NCI-H1105 treated with DMSO at 0.1 percent for 48 hours (cell line): ENCODE results near the gene JADE1.

Experiments used
- DNase-seq: peaks from one replicate; lab custom pipeline; 2025; lab: John Stamatoyannopoulos, UW

The JADE1 gene

DNA sequence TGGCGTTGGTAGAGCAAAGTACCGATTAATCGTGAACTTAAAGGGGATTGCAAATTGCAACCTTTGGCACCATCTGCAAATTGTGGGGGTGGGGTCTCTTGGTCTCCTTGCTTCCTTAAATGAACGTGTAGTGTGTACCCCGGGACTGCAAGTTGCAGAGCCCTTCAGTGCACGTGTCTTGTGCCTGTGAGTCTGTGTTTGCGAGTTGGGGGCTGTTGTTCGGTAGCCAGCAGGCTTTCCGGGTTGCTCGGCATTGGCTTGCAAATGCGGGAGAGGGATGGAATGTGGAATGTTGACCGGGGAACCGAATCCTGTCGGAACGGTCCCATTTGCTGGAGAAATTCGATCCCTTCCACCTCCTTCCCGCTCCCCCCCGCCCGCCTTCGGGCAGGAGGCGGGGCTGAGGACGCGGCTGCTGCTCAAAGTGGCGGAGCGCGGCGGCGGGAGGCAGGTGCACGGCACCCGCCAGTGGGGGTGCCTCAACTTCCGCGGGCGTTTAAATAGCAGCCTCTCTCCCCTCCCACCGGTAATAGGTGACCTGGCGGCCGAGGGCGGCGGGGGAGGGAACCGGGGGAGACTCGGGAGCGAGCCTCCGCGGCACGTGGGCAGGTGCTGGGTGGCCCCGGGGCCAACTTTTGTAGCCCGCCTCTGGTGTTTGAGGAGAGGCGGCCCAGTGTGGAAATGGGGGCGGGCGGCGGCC is 1.5 kb downstream of the JADE1 start:
- peak; percentile 69 for DNase-seq

DNA sequence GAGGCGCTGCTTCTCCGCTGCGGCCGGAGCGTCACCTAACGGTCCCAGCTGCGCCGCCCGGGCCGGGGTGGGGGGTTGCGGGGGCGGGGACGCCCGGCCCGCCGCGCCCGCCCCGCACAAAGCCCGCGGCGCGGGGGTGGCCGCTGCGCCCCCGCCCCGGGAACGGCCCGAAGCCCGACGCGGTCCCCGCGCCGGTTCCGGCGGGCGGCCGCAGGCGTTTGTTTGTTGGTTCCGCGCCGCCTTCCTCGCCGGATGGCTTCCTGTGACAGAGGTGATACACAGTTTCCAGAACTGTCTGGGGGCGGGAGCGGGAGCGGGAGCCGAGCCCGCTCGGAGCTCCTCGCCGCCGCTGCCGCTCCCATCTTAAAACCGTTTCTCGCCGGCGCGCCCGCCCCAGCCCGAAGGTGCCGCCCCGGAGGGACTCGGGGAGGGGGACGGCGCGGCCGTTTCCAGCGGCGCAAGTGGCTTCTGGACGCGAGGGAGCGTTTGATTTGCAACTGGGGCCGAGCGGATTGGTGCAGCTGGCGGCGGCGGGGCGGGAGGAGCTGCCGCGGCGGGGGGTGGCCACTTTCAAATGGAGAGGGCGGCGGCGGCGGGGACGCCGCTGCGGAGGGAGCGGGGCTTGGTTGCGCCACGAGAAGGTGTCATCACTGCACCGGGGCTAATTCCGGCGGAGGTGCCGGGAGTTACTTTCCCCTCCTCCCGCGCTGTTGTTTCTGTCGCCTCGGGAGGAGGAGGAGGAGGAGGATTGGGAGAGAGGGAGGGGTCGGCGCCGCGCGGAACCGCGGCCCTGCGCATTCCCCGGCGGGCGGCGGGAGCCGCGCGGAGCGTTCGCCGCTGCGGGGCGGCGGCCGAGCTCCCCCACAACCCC is 2.3 kb downstream of the JADE1 start:
- peak; percentile 71 for DNase-seq

DNA sequence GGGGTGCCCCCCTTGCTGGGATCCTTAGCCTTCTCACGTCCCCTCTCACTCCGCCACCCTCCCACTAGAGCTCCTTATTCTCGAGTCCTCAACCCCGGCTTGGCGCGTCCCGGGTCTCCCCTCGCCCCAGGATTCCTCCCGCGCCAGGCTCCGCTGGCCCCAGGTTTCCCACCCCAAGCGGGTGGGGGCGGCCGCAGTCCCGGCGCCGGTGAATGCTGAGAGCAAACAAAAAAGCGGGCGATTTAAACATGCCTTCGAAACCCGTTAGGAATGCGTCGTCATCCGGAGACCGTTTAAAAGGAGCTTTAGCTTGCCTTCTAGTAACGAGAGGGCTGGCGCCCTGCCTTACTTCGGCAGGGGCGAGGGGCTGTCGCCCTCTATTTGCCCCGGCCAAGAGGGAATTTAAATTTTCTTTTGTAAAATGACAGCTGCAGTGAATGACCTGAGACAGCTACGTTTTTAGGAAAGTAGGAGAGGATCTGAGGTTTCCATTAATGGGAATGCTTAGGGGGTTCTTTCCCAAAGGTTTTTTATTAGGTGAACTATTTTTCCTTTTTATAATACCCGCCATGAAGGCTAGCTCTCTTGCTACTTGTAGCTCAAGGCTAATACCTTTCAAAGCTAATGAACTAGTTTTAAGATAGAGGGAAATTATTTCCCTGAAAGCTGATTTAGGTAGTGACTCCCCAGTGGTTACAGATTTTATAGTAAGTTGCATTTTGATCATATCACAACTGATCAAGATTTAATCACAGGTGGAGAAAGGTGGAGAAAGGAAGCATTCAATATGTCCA is 3.1 kb downstream of the JADE1 start:
- peak; percentile 42 for DNase-seq

DNA sequence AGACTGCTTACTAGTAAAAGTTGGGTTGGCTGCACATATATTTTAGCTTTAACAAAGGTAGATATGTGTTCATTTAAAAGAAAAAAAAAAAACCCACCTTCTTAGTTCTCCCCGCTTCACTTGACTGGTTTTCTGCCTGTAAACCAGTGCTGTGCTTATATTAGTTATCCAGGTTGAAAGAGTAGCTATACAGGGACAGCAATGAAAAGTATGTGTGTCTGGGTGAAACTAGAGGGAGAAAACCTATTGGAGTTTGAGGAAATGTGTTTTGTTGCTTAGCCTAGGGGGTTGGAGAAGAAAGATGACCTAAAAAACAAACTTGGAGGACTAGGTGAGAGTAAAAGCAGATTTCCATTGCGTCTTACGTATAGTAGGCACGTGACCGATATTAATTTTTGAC is 4.5 kb downstream of the JADE1 start:
- DNase-seq, result no peak

DNA sequence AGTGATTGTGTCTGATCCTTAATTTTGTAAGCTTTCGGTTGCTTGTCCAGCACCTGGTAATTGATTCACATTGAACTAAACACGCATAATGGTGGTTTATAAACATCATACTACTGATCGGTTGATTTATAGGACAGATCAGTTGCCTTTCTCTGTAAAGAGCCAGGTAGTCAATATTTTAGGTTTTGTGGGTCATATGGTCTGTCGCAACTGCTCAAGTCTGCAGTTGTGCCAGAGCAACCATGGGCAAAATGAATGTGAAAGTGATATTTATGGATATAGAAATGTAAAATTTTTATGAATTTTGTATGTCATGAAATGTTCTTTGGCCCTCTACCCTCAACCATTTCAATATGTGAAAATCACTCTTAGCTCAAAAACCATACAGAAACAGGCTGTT is 8.9 kb downstream of the JADE1 start:
- DNase-seq, result no peak

DNA sequence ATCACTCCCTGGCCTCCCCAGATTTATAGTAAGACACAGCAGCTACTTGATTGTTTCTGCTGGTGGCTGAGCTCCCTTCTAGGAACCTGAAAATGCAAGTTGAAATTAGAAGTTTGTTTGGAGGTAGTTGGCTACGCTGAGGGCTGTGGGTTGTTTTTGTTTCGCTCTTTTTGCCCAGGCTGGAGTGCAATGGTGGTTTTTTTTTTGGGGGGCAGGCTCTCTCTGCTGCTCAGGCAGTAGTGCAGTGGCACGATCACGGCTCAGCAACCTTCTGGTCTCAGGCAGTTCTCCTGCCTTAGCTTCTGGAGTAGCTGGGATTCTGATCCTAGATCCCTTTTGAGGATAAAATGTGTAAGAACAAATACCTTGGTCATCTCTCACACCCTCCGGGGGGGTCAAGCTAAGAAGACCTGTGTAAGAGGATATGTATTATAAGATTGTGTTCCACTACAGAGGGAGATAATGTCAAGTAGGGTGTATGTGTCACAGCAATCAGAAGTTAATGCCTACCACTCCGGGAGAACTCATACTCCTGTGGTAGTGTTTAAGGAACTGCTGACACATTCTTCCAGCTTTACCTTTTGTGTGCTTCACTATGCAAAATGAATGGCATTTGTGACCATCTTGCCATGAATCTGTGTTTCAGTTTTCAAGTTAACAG is 9.7 kb downstream of the JADE1 start:
- no peak for DNase-seq

DNA sequence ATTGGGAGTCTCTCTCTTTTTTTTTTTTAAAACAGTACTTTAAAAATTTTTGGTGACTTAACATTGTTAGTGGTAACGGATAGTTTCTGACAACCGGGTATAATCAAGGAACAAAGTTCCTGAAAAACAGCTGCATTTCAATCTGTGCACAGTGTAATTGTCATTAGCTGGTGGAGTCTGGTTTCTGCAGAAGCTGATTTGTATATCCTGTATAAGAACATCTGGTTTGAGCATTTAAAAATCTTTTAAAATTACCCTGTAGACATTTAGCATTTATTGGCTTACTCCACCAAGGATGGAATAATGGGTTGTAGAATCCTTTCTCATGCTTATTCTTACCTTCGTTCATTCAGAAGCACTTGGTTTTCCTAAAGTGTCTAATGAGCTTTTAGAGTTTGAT is 11.2 kb downstream of the JADE1 start:
- no peak for DNase-seq

DNA sequence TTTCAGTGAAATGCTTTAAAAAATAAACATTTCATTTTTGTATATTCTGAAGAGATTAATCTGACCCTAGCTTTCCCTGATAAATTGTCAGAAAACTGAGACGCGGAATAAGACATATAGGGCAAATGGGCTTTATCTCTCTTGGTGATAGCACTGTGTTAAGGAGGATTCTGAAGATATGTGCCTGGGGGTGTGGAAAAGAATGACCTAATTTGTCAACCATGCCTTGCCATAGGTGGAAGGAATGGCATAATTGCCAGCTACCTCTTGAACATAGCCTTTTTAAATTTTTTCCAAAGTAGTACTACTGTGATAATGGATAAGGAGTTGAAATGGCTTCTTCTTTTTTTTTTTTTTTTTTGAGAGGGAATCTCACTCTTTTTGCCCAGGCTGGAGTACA is 11.7 kb downstream of the JADE1 start:
- no peak for DNase-seq

DNA sequence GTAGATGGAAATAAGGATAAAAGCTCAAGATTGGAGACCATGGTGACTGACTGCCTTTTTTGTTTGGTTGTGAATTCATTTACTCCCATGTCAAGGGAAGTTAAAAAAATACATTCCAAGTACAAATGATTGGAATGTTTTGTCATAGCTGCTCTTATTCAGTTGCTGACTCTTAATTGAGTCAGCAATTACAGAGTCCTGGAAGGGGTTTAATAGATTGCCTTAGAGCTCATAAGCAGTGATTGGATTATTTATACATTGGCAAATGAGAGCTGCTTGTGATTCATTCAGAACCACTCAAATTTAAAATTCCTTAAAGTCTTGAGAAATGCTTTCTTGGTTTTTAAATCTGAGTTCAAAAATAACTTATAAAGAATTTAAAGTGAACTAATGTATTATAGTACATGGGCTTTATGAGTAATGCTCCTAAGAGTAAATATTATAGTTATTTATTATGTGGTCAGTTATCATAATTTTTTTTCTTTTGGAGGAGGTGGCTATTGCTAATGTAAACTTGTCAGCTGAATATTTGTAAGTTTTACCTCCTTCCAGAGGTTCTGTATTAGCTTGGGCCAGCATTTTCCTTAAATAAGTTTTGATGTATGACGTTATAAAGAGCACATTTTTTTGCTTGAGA is 13.6 kb downstream of the JADE1 start:
- DNase-seq, result no peak

DNA sequence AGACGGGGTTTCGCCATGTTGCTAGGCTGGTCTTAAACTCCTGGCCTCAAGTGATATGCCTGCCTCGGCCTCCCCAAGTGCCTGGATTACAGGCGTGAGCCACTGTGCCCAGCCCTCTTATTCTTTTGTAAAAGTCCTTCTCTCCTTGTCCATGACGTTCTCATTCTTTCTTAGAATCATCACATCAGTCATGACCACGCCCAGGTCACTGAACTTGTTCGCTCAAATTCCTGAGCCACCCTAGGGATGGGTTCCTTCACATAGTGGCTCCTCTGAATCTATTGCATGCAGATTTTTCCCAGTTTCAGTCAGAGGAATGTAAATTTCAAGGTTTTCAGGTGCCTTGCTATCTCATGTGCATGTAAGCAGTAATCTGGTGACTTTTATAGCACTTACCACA is 15.7 kb downstream of the JADE1 start:
- DNase-seq, result no peak

DNA sequence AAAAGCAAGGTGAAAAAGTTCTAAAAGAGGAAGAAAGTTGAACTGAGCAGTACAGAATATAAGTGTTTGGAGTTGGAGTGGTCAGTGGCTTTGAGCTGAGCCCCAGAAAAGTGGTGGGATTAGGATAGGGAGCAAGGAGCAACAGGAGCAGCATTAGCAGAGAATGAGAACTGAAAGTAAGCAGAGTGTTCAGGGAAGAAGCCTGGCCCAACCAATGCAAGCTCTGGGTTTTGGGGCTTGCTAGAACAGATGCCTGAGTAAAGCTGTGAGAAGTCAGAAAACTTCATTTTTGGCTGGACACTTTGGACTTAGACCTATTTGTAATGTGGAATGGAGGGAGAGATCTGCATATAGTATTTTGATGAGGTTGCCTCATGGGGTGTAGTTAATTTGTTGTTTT is 17.8 kb downstream of the JADE1 start:
- no peak for DNase-seq

DNA sequence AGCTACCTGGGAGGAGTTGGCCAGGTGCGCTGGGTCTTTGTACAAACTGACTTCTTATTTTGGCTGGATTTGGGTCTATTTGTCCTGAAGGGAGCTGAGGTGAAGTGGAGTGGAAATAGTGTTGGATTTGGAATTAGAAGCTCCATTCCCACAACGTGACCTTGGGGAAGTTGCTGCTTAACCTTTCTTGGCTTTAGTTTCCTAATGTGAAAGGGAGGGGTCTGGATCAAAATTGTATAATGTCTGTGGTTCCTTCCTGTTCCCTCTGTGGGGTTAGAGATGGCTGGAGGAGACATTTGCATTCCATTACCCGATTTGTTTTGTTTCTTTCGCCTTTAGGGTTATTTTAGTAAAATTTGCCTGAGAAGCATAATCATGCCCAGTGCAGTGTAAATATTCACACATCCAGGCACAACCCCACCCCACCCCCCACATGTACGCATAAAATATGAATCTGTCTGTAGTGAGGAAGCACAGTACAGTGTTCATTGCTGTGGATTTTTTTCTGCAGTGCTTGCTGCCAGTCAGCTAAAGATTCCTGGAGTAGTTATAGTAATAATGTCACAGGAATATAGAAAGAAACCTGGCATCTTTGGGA is 21.5 kb downstream of the JADE1 start:
- no peak for DNase-seq

DNA sequence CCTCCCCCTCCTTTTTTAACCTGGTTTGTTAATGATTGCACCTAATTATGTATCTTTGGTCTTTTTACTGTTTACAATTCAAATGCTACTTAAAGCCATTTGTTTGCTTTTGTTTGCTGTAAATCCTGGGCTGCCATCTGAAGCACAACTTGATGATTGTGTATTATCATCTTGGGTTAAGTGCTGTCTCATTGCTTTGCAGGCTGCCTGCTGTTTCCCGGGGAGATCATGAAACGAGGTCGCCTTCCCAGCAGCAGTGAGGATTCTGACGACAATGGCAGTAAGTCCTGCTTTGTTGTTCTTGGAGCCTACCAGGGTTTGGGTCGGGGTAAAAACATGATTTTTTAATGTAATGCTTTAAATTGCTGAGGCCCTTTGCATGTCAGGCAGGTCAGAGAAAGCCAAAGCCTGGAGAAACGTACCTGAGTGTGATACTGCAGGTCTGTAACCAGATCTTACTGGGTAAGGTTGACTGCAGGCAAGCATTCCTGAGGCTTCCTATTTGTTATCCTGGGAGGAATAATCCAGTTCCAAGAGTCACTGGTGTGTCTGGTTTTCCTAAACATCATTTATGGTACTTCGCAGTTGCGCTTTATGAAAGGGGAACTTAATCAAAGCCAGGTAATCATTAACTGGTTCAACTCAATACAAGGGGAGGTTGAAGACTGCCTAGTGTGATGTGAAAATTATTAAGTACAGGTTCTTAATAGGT is 22.2 kb downstream of the JADE1 start:
- DNase-seq, result peak; percentile 60

DNA sequence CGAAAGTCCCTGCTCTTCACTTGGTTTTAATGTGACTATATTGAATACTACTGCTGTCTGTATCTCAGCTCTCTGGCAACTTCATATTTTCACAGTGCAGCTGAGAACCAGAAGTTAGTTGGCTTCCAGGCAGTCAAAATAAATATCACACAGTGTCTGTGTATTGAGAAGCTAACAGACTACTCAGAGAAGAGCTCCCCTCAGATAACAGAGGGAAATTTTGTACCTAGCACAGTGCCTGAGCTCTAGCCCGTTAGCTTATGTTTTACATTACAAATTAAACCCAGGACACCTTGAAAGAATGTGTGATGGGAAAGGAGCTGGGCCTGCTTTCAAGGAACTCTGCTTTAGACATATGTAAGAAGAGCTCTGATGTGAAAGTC is 22.7 kb downstream of the JADE1 start:
- no peak for DNase-seq

DNA sequence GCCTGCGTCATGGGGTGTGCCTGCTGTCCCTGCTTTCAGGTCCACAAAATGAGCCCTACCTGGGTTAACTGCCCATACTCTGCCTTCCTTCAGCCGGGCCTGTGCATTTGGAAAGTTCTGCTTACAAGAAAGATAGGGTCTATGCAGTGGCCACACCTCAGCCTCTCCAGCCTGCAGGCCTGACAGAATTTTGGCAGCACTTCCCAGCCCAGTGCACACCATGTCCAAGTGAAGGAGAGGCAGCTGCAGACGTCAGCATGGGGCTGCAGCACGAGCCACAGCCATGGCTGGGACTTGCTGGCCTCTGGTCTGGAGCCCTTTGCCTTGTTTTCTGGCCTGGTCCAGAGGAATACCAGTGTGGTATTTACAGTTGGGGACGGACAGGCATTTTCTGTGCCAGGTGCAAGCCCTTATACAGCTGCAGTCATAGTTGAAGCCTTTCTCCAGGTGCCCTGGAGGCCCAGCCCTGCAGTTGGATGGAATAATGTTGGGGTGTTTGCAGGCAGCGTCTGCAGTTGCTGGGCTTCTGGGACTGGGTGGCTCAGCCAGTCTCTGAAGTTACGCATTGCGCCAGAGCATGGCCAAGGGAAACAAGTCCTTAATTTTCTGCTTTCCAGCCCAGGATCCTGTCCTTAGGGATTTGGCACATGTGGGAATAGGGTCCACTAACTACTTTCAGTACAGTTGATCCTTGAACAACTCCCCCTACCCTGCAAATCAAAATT is 26.2 kb downstream of the JADE1 start:
- no peak for DNase-seq

DNA sequence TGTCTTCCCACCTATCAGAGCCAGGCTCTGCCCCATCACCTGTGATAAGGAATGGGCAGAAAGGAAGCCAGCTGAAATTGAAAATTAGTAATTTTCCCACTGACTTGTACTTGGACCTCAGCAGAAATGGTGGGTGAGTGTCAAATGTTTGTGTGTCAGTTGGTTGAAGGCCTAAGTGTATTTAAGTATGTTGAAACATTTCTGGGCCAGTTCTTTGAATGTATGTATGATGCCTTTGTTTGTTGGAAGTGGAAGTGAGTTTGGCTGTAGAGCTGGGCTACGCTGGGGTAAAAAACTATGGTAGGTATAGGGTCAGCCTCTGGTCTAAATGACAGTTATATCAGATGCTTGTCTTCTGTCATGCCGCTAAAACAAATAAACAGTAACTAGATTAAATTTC is 27.7 kb downstream of the JADE1 start:
- DNase-seq, result no peak

DNA sequence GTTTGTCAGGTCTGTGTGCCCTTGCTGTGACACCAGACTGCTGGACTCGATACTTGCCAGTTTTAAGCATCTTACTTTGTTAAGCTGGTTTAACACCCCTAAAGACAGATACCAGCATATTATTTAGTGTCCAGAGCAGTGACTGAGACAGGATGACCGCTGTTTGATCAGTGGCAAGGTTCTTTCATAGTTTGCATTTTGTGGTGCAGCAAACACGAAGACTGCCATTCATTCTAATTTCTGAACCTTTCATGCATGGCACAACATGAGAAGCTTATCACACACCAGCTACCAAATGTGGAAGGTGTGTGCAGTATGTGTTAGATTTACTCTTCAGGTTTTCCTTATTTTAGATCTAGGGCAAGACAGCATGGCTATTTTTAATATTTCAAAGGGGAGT is 28.2 kb downstream of the JADE1 start:
- DNase-seq, result no peak

DNA sequence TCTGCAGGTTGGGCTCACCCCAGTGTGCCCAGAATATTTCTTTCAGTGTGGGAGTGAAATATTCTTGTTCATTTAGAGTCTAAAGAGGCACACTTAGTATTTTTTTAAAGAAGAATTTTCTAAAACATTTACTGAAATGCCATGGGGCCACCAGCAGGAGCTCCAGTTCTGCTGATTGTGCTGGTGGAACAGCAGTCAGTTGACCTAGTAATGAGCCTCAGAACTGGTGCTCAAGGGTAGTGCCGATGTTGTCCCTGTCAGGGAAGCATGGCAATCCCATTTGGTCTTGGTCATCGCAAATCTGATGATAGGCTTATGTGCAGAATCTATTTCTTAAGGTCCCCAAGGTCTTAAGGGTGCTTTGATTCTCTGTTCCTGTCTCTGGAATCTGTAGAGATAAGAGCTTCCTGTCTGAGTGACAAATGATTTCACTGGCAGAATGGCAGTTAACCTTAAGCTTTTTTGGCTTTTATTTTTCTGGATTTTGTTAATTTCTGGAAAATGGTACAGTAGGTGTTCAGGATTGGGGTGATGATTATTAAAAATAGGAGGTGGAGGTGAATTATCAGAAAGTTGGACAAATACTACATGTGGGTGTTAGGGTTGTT is 31.3 kb downstream of the JADE1 start:
- DNase-seq, result no peak

DNA sequence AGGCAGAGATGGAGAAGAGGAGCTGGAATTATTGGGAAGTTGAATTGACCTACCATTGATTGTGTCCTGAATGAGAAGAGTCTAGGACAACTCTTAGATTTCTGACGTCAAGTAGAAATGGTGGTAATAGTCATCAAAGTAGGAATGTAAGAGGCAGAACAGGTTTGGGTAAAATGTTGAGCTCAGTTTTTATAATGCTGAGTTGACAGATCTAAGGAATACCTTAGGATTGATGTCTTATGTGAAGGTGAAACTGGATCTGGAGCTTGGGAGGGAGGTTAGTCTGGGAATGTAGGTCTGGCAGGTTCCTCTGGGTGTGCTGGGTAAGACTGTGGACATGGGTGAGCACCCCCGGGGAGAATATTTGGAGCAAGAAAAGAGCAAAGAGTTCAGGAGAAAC is 31.9 kb downstream of the JADE1 start:
- DNase-seq, result no peak

DNA sequence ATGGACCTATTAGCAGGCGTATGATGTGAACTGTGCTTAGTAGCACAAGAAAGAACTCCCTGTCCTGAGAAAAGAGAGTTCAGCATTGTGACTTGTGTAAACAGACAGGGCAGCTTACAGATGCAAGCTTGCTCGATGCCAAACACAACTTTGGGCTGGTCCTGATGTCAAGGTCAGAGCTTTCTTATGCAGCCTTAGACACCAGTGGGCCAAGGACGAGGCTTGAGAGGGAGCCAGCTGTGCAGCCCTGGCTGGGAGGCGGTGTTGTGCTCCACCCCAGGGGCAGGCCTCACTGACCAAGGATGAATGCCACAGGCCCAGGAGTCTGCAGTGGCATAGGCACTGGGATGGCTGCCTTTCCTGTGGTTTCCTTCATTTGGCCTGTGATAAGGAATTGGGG is 35.4 kb downstream of the JADE1 start:
- no peak for DNase-seq
